NCI-H2107 treated with DMSO at 0.1 percent for 48 hours (cell line): ENCODE data around the gene KLK7.

Experiments used
- DNase-seq: peaks from one replicate; lab custom pipeline; 2025; ENCODE audit not compliant: unreplicated experiment; lab: John Stamatoyannopoulos, UW

The KLK7 gene

GRCh38 chr19:50983625-50984292 is at the start of gene KLK7:
Gene KLK7, minus strand, starts transcription at chr19:50983917. Its CDS starts 1,518 bp downstream, at chr19:50982399.
- no peak for DNase-seq

DNA sequence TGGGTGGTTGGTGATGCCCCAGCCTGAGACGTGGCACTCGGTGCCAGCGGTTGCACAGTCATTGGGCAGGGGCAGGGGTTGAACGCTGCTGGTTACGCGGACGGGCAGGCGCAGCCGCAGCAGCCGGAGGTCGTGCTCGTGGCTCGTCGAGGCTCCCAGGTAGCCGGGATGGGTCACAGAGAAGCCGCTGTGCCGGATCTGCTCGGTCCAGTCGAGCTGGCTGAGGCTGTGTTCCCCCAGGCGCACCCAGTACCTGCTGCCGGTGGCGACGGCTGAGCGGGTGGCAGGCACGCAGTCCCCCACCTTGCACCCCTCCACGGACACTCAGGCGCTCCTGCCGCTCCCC is 48.1 kb upstream of the KLK7 start:
- no peak for DNase-seq

- no peak for DNase-seq
Observed at GRCh38 chr19:51031220-51031879, 47.6 kb upstream of the KLK7 start.

DNA sequence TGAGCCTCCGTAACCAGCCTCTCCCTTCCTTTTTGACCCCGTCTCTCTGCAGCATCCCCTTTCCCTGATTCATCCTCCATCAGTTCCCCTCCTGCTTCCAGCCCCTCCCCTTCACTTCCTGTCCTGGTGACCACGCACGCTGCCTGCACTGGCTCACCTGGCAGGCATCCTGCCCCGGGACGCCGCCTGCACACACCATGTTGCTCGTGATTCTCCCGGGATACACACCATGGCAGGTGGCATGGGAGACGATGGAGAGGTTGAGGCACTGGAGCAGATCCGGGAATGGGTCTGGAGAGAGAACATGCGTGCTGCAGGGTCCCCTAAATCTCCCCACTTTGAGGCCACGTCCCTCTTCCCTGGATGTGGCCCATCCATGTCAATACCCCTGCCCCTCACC is 46.9 kb upstream of the KLK7 start:
- no peak for DNase-seq

- no peak for DNase-seq
Observed at GRCh38 chr19:51029718-51030117, 46.0 kb upstream of the KLK7 start.

GRCh38 chr19:51027873-51028272 is 44.2 kb upstream of the KLK7 start:
- no peak for DNase-seq

- DNase-seq = no peak
Observed at GRCh38 chr19:51027126-51027806, 43.5 kb upstream of the KLK7 start.

DNA sequence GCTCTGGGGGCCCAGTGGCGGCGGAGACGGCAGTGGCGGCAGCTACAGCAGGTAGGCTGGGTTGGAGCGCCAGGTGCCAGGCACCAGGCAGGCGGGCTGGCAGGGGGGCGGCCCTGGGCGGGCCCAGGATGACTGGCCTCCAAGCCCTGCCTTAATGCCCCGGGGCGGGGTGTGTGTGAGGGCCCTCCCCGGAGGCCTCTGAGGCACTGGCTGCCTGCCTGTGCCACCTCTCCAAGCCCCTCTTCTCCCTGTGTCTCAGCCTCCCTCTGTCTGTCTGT is 42.8 kb upstream of the KLK7 start, which contains the start of gene KLK11:
TSS of gene KLK11 (minus strand) at position 63 of the 278 bp plus-strand sequence. CDS start 985 bp downstream, outside the sequence.
- peak; percentile 62 for DNase-seq

GRCh38 chr19:51025809-51026553 is 42.3 kb upstream of the KLK7 start:
- DNase-seq = peak; percentile 63

DNA sequence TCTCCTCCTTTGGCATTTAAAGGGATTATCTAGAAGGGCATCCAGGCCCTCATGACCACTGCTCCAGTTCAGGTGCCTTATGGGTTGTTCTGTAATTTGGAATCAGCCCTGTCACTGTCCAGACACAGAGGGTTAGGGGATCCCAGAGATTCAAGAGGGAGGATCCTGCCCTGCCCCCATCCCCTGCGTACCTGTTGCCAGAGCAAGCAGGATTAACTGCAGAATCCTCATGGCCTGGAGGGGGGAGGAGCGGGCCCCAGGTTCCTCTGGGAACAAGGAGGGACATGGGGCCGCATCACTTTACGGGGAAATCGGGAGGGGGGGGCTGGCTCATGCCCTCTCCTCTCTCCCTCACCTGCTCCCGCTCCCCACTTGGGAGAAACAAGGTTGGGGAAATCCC is 41.7 kb upstream of the KLK7 start:
- peak; percentile 63 for DNase-seq

GRCh38 chr19:51024924-51025323 is 41.2 kb upstream of the KLK7 start:
- peak; percentile 69 for DNase-seq

DNA sequence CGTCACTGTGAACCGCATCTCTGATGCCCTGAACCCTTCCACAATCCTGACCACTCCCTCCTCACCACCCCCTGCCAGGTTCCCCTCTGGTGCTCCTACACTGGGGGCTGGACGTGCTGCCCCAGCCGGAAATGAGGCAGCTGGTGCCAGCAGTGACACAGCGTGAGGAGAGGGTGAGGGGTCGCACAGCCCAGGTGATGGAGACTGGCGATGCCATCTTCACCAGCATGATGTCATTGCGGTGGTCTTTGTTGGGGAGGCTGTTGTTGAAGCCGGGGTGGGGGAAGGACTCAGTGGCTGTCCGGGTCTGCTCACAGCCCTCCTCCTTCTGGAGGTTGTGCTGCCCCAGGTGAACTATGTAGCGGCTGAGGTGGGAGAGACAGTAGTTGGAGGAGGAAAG is 40.2 kb upstream of the KLK7 start:
- DNase-seq = no peak

DNA sequence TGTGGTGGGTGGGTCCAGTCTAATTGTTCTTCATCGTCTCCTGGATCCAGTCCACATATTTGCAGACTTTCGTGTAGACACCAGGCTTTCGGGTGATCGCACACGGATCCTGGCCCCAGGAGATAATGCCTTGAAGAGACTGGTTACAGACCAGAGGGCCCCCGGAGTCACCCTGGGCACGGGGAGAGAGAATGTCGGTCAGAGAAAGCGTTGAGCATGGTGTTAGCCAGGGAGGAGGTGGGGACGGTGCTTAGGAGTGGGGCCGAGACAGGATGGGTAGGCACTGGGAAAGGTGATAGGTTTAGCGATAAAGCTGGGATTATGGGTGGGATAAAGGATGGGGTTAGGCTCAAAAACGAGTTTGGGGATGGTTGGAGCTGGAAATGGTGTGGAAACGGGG is 38.8 kb upstream of the KLK7 start:
- no peak for DNase-seq

- peak; percentile 65 for DNase-seq
Observed at GRCh38 chr19:51020988-51021651, 37.4 kb upstream of the KLK7 start.

- no peak for DNase-seq
Observed at GRCh38 chr19:51019544-51019925, 35.8 kb upstream of the KLK7 start, which contains the start of gene KLK10. Gene KLK10, minus strand, starts transcription at chr19:51019709. Its CDS starts 579 bp downstream, at chr19:51019130.

GRCh38 chr19:51018745-51019543 is 35.2 kb upstream of the KLK7 start:
- DNase-seq = no peak

- DNase-seq = peak; percentile 29
Observed at GRCh38 chr19:51016798-51017683, 33.3 kb upstream of the KLK7 start.

GRCh38 chr19:51015691-51016267 is 32.1 kb upstream of the KLK7 start:
- no peak for DNase-seq

GRCh38 chr19:51014242-51014641 is 30.5 kb upstream of the KLK7 start:
- DNase-seq = no peak
